Astrocyte of the cerebellum (primary cell): Measurements from ENCODE around the gene TBC1D16.

ENCODE experiments used
- DNase-seq: peaks from one replicate; pipeline ENCODE4 v3.0.0-alpha.2; 2011; ENCODE audit warnings: low read depth
- H3K4me3 ChIP-seq: 2 replicates; pipeline ENCODE4 v1.5.1; 2011; ENCODE audit warnings: mild to moderate bottlenecking, low read depth, low read length, moderate library complexity
- in situ Hi-C: cut with HindIII; loops from 2 replicates; pipeline ENCODE4 v1.10.0; 2017; ENCODE audit warnings: low sequenced_read_pairs
- TF ChIP-seq, protein P1 (sequence below): IDR thresholded peaks from 2 replicates; pipeline ENCODE4 v1.5.1; 2012; ENCODE audit warnings: low read length, low read depth, moderate library complexity, mild to moderate bottlenecking; ENCODE audit errors: missing control alignments

Gene TBC1D16

DNA sequence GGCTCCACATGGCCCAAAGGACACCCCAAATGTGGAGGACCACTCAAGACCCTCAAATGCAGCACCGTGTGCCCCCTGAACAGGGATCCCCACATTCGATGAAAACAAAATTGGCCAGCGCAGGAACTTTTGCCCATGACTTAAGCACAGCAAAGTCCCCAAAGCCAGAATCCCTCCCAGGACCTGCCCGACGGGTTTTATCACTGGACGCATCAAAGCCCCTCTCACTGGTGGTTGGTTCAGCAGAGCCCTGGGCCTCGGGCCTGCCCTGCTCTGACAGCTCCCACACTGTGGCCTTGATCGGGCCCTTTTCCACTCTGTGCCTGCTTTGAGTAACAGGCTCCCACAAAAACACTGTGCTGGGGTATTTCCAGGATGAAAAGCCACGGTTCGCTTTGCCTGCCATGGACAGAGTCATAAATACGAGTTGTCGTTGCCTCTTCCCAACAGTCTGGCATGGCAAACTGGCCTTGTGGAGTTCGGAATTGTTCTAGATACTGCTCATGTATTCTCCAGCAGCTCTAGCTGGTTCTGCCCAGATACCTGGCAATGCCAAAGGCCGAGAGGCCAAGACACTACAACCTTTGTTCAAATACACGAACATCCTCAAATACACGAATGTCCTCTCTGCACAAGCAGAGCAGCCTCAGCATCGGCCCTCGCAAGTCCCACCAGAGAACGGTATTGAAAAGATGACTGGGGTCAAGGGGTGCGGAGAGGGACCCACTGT lies 46.4 kb downstream of the TBC1D16 start:
- H3K4me3 ChIP-seq = no peak overlapping the region
- TF ChIP-seq, protein P1, sequence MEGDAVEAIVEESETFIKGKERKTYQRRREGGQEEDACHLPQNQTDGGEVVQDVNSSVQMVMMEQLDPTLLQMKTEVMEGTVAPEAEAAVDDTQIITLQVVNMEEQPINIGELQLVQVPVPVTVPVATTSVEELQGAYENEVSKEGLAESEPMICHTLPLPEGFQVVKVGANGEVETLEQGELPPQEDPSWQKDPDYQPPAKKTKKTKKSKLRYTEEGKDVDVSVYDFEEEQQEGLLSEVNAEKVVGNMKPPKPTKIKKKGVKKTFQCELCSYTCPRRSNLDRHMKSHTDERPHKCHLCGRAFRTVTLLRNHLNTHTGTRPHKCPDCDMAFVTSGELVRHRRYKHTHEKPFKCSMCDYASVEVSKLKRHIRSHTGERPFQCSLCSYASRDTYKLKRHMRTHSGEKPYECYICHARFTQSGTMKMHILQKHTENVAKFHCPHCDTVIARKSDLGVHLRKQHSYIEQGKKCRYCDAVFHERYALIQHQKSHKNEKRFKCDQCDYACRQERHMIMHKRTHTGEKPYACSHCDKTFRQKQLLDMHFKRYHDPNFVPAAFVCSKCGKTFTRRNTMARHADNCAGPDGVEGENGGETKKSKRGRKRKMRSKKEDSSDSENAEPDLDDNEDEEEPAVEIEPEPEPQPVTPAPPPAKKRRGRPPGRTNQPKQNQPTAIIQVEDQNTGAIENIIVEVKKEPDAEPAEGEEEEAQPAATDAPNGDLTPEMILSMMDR = no peak
- no peak for DNase-seq
- in situ Hi-C loops = no loop called here

DNA sequence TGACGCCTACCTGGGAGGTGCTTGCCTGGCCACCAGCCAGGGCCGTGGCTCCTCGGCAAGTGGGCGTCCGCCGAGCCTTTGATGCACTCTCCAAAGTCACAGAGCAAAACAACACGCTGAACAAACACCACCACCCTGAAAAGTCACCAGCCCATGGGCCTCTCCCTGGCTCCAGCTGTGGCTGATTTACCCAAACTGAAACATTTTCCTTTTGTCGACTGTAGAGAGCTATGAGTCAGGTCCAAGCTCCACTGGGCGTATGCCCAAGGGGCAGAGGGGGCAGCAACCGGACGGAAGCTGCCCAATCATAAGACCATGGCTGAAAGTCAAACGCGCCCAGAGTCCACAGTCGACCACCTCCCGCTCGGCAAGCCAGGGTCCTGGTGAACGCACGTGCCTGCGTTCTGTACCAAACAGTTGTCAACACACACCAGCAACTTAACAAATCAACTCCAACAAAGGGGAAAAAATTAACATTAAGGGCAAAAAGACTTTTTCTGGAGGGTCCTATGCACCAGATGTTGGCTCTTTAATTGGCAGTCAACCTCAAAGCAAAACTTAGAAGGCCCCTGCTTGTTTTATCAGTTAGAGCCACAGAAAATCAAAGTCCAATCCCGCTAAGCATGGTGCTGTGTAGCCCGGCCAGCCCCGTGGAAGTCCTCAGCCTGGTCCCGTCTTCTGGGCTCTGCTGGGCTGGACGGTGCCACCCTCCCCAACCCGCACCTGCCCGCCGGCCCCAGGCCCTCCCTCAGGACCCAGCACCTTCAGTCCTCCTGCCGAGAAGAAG lies 47.3 kb downstream of the TBC1D16 start:
- TF ChIP-seq, protein P1 = no peak
- DNase-seq = peak; percentile 49
- in situ Hi-C loops = no loop called here
- H3K4me3 ChIP-seq = no peak overlapping the region

DNA sequence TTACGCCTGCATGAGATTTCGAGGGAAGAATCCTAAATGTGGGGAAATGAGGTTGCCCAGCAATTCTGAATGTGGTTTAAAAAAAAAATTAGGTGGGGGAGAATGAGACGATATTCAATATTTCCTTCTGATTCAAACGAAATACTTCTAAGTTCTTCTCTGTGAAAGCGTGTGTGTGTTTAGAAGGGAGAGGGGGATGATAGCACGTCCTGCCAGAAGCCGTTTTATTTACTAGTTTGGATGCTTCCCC lies 47.8 kb downstream of the TBC1D16 start:
- in situ Hi-C loops = no loop called here
- TF ChIP-seq, protein P1 = no peak
- DNase-seq = no peak
- H3K4me3 ChIP-seq = no peak overlapping the region

DNA sequence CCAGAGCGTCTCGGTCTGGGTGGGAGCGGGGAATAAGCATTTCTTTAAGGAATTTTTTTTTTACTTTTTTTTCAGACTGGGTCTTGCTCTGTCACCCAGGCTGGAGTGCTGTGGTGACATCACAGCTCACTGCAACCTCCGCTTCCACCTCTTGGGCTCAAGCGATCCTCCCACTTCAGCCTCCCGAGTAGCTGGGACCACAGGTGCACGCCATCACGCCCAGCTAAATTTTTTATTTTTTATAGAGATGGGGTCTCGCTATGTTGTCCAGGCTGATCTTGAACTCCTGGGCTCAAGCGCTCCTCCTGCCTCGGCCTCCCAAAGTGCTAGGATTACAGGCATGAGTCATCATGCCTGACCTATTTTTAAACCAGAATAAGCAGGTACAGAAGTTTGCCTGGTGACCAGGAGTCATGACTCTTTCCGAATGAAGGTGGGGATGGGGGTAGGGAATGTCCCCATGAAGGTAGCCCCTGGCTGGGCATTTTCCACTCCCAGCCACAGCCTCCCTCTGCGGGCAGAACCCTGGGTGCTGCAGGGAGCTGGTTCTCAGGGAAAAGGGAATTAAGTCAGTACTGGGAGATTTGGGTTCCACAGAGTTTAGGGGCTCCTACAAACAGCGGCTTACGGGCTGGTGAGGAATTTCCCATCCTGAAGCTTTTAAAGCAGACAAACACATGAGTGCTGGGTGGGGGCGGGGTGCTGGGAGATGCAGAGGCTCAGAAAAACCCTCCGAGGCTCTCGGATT lies 48.3 kb downstream of the TBC1D16 start:
- no peak for DNase-seq
- no peak overlapping the region for H3K4me3 ChIP-seq
- in situ Hi-C loops = no loop called here
- TF ChIP-seq, protein P1 = no peak

DNA sequence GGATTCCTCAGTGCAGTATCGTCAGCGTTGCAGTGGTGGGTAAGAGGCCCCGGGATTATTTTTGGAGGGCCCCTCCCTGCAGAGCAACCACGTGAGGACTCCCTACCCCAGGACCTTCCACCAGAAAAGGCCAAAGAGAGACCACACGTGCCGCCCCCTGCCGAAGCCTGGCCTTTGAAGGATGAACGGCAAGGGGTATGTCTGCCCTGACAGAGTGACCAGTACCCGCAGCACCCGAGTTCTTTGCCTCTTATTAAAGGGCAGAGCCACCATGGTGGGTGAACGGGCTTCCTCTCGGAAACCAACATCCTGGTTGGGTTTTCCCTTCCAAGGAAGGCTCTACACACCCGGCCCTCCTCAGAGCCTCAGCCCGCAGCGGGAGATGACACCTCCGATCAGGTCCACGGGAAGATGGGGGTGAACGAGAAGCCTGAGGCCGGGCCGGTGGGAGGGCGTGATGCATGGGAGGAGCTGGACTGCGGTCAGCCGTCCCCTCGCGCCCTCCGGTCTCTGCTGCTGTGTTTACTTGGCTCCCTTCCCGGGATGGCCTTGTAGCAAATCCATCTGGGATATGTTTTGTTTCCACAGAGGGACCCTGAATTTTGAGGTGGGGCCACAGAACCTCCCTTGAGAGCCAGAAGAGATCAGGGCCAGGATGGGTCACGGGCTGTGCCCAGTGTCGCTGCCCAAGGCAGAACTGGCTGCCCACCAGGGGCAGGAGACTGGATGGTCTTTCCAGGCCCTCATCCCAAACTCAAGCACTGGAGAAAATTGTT lies 49.1 kb downstream of the TBC1D16 start:
- in situ Hi-C loops = no loop called here
- no peak for DNase-seq
- H3K4me3 ChIP-seq = no peak overlapping the region
- TF ChIP-seq, protein P1 = no peak

DNA sequence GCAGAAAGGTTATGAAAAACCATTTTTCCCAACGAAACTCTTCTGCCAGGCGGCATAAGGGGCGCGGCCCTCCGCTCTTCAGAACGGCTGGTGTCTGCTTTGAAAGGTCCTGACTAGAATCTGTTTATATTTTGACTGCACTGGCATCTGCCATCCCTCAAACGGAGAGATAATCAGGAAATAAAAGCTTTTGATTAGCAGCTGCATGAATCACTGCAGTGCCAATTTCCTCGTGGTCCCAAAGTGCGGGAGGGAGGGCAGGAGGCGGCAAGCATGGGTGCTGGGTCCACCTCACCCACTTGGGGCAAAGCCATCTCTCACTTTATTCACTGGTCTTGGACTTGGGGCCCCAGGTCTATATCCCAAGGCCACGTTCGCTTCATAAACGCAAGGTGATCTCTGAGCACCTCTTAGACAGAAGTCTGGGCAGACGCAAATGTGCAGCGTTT lies 49.7 kb downstream of the TBC1D16 start:
- TF ChIP-seq, protein P1 = no peak
- in situ Hi-C loops = no loop called here
- no peak for DNase-seq
- no peak overlapping the region for H3K4me3 ChIP-seq
